ENCODE measurements around the gene CCN2. TPM values are rescaled to one million over a fixed set of nuclear protein-coding genes. Genes with fewer than 3 reads are reported as not detected.

Gene CCN2, protein sequence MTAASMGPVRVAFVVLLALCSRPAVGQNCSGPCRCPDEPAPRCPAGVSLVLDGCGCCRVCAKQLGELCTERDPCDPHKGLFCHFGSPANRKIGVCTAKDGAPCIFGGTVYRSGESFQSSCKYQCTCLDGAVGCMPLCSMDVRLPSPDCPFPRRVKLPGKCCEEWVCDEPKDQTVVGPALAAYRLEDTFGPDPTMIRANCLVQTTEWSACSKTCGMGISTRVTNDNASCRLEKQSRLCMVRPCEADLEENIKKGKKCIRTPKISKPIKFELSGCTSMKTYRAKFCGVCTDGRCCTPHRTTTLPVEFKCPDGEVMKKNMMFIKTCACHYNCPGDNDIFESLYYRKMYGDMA
- total RNA-seq (2022; extraction: Qiagen RNA extraction): 89.5 to 155 TPM (median 119 TPM) in 5 replicates

GRCh38 chr6:131950767-131951575 lies at the start of gene CCN2:
CCN2 (minus strand) TSS chr6:131951372; CDS start chr6:131951172, 200 bp downstream.

Other genes with a start within 250 kb of the CCN2 start
- not detected in 5 replicates for gene OR2A4, start 250.0 kb downstream of the CCN2 start, total RNA-seq (2022; extraction: Qiagen RNA extraction)
- gene CTAGE9, start 240.4 kb downstream of the CCN2 start, total RNA-seq (2022; extraction: Qiagen RNA extraction): not detected in 5 replicates
- gene ENPP1, start 143.4 kb downstream of the CCN2 start, total RNA-seq (2022; extraction: Qiagen RNA extraction): 1.1 to 1.5 TPM (median 1.4 TPM) in 5 replicates

Measured in A549 treated with Mapracorat at 1 μM for 4 hours (cell line).